Mesendoderm (in vitro differentiated cells): Measurements from ENCODE around the gene CD226.
"Not testable (repeated sequence)": the region's sequence is repeated elsewhere in the genome, so short reads cannot be mapped to it uniquely, and the experiment has no call there.

Experiments
- DNase-seq: peaks from one replicate; pipeline ENCODE4 v3.0.0; 2013
- H2AK5ac ChIP-seq: 2 replicates; pipeline ENCODE4 v1.6.1; 2013; ENCODE audit warnings: low read length, inconsistent platforms
- H2BK120ac ChIP-seq: 2 replicates; pipeline ENCODE4 v1.6.1; 2013; ENCODE audit warnings: low read depth, mild to moderate bottlenecking, low read length, moderate library complexity, mixed read lengths
- H2BK15ac ChIP-seq: replicated peaks from 2 replicates; pipeline ENCODE4 v1.6.1; 2013; ENCODE audit warnings: low read depth, mild to moderate bottlenecking, moderate library complexity
- H2BK5ac ChIP-seq: 2 replicates; pipeline ENCODE4 v1.6.1; 2013; ENCODE audit warnings: low read length, inconsistent platforms
- H3K18ac ChIP-seq: 2 replicates; pipeline ENCODE4 v1.6.1; 2013; ENCODE audit warnings: mild to moderate bottlenecking, low read length, mixed read lengths
- H3K23ac ChIP-seq: one replicate; pipeline ENCODE4 v1.6.1; 2013; ENCODE audit warnings: low read length
- H3K27ac ChIP-seq: 2 replicates; pipeline ENCODE4 v1.5.1; 2013; ENCODE audit warnings: low read depth, mild to moderate bottlenecking, inconsistent platforms, low read length, moderate library complexity
- H3K27me3 ChIP-seq: 2 replicates; pipeline ENCODE4 v1.6.1; 2013; ENCODE audit warnings: low read length, control low read depth, mild to moderate bottlenecking, inconsistent platforms; ENCODE audit not compliant: insufficient read depth, poor library complexity
- H3K36me3 ChIP-seq: 2 replicates; pipeline ENCODE4 v1.6.1; 2013; ENCODE audit warnings: low read length, inconsistent platforms; ENCODE audit not compliant: control insufficient read depth, insufficient read depth
- H3K4ac ChIP-seq: one replicate; pipeline ENCODE4 v1.6.1; 2013; ENCODE audit warnings: low read depth, mild to moderate bottlenecking, low read length, moderate library complexity
- H3K4me1 ChIP-seq: 2 replicates; pipeline ENCODE4 v1.6.1; 2013; ENCODE audit warnings: low read depth, low read length, inconsistent platforms; ENCODE audit not compliant: control insufficient read depth
- H3K4me2 ChIP-seq: 2 replicates; pipeline ENCODE4 v1.6.1; 2013; ENCODE audit warnings: low read length
- H3K4me3 ChIP-seq: 2 replicates; pipeline ENCODE4 v1.5.1; 2013; ENCODE audit warnings: mild to moderate bottlenecking, low read length
- H3K56ac ChIP-seq: one replicate; pipeline ENCODE4 v1.6.1; 2013; ENCODE audit warnings: low read length
- H3K79me1 ChIP-seq: 2 replicates; pipeline ENCODE4 v1.6.1; 2013; ENCODE audit warnings: low read length, inconsistent platforms
- H3K79me2 ChIP-seq: 2 replicates; pipeline ENCODE4 v1.6.1; 2013; ENCODE audit warnings: mild to moderate bottlenecking, low read length; ENCODE audit not compliant: control insufficient read depth, insufficient read depth
- H3K9ac ChIP-seq: 2 replicates; pipeline ENCODE4 v1.6.1; 2013; ENCODE audit warnings: low read length, inconsistent platforms
- H4K5ac ChIP-seq: one replicate; pipeline ENCODE4 v1.6.1; 2013; ENCODE audit warnings: low read length
- H4K8ac ChIP-seq: one replicate; pipeline ENCODE4 v1.6.1; 2013; ENCODE audit warnings: low read depth, mild to moderate bottlenecking, control low read depth, low read length, moderate library complexity
- WGBS: extraction: QIAGEN DNeasy Blood & Tissue Kit; methylation state at CpG from one replicate; pipeline ENCODE4 v1.1.7; 2013; ENCODE audit warnings: low lambda C conversion rate, missing lambda C conversion rate; ENCODE audit not compliant: insufficient coverage; ENCODE audit errors: extremely low coverage; 5-methylcytosine and 5-hydroxymethylcytosine counted together

The CD226 gene

DNA sequence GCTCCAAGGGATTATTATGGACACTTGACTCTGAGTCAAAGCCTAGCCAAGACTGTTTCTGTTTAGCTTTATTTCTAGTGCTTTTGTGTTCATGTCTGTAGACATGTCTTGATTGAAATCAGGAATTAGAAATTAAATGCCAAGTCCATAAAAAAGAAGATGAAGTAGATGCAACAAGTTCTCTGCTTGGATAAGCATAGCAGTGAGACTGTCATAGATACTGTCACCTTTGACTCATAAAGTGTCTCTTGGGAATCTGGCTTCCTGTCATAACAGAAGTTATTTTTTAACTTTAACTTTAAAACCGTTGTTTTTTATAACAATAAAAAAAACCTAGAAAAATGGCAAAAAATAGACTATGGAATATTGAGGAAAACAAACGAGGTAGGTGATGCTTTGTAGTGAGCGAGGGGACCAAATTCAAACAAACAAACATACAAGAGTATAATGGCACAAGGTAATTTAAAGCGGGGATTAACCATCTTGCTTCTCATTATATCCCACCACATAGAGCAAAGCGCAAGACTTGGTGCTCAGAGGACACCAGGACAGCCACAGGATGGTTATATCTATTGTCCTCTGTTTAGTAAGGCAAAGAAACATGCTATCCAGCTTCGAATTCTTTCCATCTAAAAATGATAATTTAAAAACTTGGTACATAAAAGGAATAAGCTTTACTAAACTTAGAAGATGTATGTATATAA, 64.6 kb downstream of the CD226 start:
- Histone ChIP-seq H3K36me3 (no peaks in the 10 kb centered on the region), H2BK120ac (peak overlapping the region; percentile 38), H3K4me1 (no peaks in the 10 kb centered on the region), H3K4me2 (no peak overlapping the region), H3K56ac (no peak overlapping the region), H4K5ac (no peak overlapping the region), H3K23ac (no peak overlapping the region), H3K4me3 (no peak overlapping the region), H3K18ac (peak overlapping the region; percentile 14), H3K79me1 (no peaks in the 10 kb centered on the region), H2BK15ac (no peak overlapping the region), H3K27me3 (no peaks in the 10 kb centered on the region), H2AK5ac (no peak overlapping the region), H3K79me2 (no peaks in the 10 kb centered on the region), H3K27ac (no peak overlapping the region), H3K4ac (no peak overlapping the region), H2BK5ac (no peak overlapping the region), H4K8ac (no peak overlapping the region), H3K9ac (no peak overlapping the region)
- WGBS, result no CpG with 5 or more reads among the region's 6 CpGs
- no peak for DNase-seq

DNA sequence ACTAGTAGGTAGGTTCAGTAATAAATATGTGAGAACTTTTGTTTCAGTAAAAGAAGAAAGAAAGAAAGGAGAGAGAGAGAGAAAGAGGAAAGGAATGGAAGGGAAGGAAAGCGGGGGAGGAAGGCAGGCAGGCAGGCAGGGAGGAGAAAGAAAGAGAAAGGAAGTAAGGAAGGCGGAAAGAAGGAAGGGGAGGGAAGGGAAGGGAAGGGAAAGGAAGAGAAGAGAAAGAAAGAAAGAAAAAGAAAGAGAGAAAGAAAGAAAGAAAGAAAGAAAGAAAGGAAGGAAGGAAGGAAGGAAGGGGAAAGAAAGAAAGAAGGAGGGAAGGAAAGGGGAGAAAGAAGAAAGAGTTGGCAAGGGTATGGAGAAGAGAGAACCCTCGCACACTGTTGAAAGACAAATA, 67.6 kb downstream of the CD226 start:
- DNase-seq, result no peak
- H3K9ac ChIP-seq, result no peak overlapping the region
- no peak overlapping the region for H2BK15ac ChIP-seq
- no peak overlapping the region for H3K4ac ChIP-seq
- no peak overlapping the region for H2BK5ac ChIP-seq
- H3K18ac ChIP-seq, result peak overlapping the region; percentile 76
- H3K4me2 ChIP-seq, result no peak overlapping the region
- H3K56ac ChIP-seq, result peak overlapping the region; percentile 26
- no CpG with 5 or more reads among the region's 3 CpGs for WGBS
- no peak overlapping the region for H3K27ac ChIP-seq
- no peaks in the 10 kb centered on the region for H3K27me3 ChIP-seq
- H3K79me2 ChIP-seq, result no peaks in the 10 kb centered on the region
- no peaks in the 10 kb centered on the region for H3K36me3 ChIP-seq
- no peak overlapping the region for H2AK5ac ChIP-seq
- no peaks in the 10 kb centered on the region for H3K79me1 ChIP-seq
- H4K8ac ChIP-seq, result no peak overlapping the region
- no peak overlapping the region for H4K5ac ChIP-seq
- no peak overlapping the region for H3K4me3 ChIP-seq
- no peak overlapping the region for H2BK120ac ChIP-seq
- no peak overlapping the region for H3K23ac ChIP-seq
- H3K4me1 ChIP-seq, result peaks cover 2% of the 10 kb centered on the region

DNA sequence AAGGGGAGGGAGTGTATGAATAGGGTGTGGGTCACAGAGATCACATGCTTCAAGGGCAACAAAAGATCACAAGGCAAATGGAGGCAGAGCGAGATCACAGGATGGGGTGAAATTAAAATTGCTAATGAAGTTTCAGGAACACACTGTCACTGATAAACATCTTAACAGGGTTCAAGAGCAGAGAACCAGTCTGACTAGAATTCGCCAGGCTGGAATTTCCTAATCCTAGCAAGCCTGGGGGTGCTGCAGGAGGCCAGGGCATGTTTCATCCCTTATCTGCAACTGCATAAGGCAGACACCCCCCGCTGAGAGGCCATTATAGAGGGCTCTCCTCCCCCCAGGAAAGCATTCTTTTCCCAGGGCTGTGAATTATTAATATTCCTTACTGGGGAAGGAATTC, 68.6 kb downstream of the CD226 start:
- H3K18ac ChIP-seq, H3K4ac ChIP-seq, H3K36me3 ChIP-seq, H3K79me1 ChIP-seq, H3K56ac ChIP-seq, H3K79me2 ChIP-seq, H2BK120ac ChIP-seq, H3K9ac ChIP-seq, H4K8ac ChIP-seq, H4K5ac ChIP-seq, H2AK5ac ChIP-seq, H3K27me3 ChIP-seq, H3K4me3 ChIP-seq, H3K4me1 ChIP-seq, H2BK5ac ChIP-seq, H2BK15ac ChIP-seq, H3K23ac ChIP-seq, H3K4me2 ChIP-seq: not testable (repeated sequence)
- peak; percentile 74 for DNase-seq
- peak overlapping the region; percentile 1 for H3K27ac ChIP-seq
- WGBS, result no CpG with 5 or more reads among the region's 3 CpGs

DNA sequence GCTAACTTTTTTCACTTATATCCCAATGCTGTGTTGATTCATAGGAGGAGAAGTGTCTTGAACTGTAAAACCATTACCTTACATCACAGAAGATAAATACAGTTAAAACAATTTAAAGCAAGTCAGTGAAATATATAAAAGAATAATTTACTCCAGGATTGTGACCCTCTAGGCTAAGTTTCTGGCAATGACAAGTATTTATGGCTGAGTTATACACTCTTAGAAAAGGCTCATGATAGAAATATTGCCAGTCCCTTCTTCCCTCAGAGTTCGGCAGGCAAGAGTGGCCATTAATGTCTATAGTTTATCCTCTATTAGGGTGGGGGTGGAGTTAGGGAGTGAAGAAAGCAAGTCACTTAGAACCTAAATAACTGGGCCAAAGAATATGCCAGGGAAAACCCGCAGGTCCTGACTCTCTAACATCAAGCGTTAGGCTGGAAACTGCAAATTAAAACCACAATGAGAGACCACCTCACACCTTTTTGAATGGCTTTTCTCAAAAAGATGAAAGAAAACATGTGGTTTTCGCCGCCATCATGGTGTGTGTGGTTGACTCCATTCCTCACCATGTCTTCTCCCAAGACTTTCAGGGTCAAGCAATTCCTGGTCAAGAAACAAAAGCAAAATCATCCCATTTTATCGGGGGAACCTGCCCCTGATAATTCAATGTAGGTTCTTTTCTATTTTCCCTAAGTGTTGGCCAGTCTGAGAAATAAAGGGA, 69.3 kb downstream of the CD226 start:
- no peak overlapping the region for H3K23ac ChIP-seq
- H3K18ac ChIP-seq, result peak overlapping the region; percentile 90
- H2AK5ac ChIP-seq, result no peak overlapping the region
- DNase-seq, result peak; percentile 23
- peak overlapping the region; percentile 75 for H2BK5ac ChIP-seq
- no peak overlapping the region for H4K5ac ChIP-seq
- no peak overlapping the region for H4K8ac ChIP-seq
- no peaks in the 10 kb centered on the region for H3K36me3 ChIP-seq
- peak overlapping the region; percentile 88 for H2BK15ac ChIP-seq
- peaks cover 4% of the 10 kb centered on the region for H3K4me1 ChIP-seq
- WGBS, result no CpG with 5 or more reads among the region's 6 CpGs
- no peaks in the 10 kb centered on the region for H3K79me2 ChIP-seq
- peak overlapping the region; percentile 88 for H2BK120ac ChIP-seq
- H3K56ac ChIP-seq, result no peak overlapping the region
- no peak overlapping the region for H3K9ac ChIP-seq
- peak overlapping the region; percentile 70 for H3K4ac ChIP-seq
- H3K27ac ChIP-seq, result peak overlapping the region; percentile 72
- H3K4me2 ChIP-seq, result no peak overlapping the region
- H3K27me3 ChIP-seq, result no peaks in the 10 kb centered on the region
- H3K79me1 ChIP-seq, result no peaks in the 10 kb centered on the region
- H3K4me3 ChIP-seq, result no peak overlapping the region

DNA sequence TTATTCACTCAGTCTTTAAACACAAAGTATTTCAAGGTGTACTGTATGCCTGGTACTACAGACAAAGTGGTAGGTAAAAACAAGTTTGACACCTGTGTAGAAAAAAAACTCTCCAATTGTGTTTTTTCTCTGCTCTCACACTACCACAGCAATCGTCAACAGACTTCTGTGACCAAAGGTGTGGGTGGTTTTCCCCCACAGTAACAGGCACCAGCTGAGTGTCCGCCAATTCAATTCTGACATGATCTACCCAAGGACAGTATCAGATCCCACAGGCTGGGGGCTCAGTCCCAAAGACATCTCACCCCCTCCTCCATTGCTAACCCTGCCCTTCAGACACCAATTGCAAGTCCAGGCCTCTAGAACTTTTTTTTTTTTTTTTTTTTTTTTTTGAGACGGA, 71.2 kb downstream of the CD226 start:
- no peaks in the 10 kb centered on the region for H3K79me1 ChIP-seq
- no peak overlapping the region for H3K9ac ChIP-seq
- no peak overlapping the region for H4K8ac ChIP-seq
- no peak for DNase-seq
- H3K4me2 ChIP-seq, result no peak overlapping the region
- H3K27me3 ChIP-seq, result no peaks in the 10 kb centered on the region
- no peak overlapping the region for H3K18ac ChIP-seq
- peaks cover 4% of the 10 kb centered on the region for H3K4me1 ChIP-seq
- H3K23ac ChIP-seq, result no peak overlapping the region
- H2BK5ac ChIP-seq, result no peak overlapping the region
- no peak overlapping the region for H3K56ac ChIP-seq
- H4K5ac ChIP-seq, result no peak overlapping the region
- H3K4ac ChIP-seq, result no peak overlapping the region
- no peak overlapping the region for H2AK5ac ChIP-seq
- no peak overlapping the region for H2BK120ac ChIP-seq
- no peaks in the 10 kb centered on the region for H3K36me3 ChIP-seq
- WGBS, result no CpG with 5 or more reads among the region's 3 CpGs
- H3K27ac ChIP-seq, result no peak overlapping the region
- H2BK15ac ChIP-seq, result no peak overlapping the region
- no peaks in the 10 kb centered on the region for H3K79me2 ChIP-seq
- H3K4me3 ChIP-seq, result no peak overlapping the region
